Psoas muscle (tissue), 8 donors: ENCODE data around the gene MAGOHB. TPM values are rescaled to one million over a fixed set of nuclear protein-coding genes. Genes with fewer than 3 reads are reported as not detected.
"Not testable (repeated sequence)": the region's sequence is repeated elsewhere in the genome, so short reads cannot be mapped to it uniquely, and the experiment has no call there.

Experiments used
- ATAC-seq, 4 donors: fragments of 200-7000 bp; cut with Tn5 transposase; one replicate each; pipeline ENCODE4 v1.9.1; 2020; ENCODE audit warnings: moderate library complexity in 3 of 4, mild to moderate bottlenecking in 2 of 4
- DNase-seq, 2 donors: peaks; one replicate each; pipeline ENCODE4 v3.0.0-alpha.2; 2020
- H3K27ac ChIP-seq: fragments of 200-600 bp; one replicate; pipeline ENCODE4 v1.8.0; 2022
- H3K27me3 ChIP-seq, 3 donors: fragments of 200-600 bp in 1 of 3; one replicate each; pipeline versions ENCODE4 v1.6.1 to v1.8.0; 2013 to 2022; ENCODE audit warnings: low read length in 2 of 3, mild to moderate bottlenecking in 2 of 3, moderate library complexity in 1 of 3; ENCODE audit not compliant: insufficient read depth in 3 of 3
- H3K36me3 ChIP-seq, 2 donors: fragments of 200-600 bp in 1 of 2; one replicate each; pipeline versions ENCODE4 v1.6.1 to v1.8.0; 2013 to 2022; ENCODE audit warnings: low read depth in 1 of 2, mild to moderate bottlenecking in 1 of 2, moderate library complexity in 1 of 2; ENCODE audit not compliant: insufficient read depth in 1 of 2
- H3K4me1 ChIP-seq: fragments of 200-600 bp; one replicate; pipeline ENCODE4 v1.8.0; 2022
- H3K4me3 ChIP-seq: fragments of 200-600 bp; one replicate; pipeline ENCODE4 v1.8.0; 2022; ENCODE audit warnings: mild to moderate bottlenecking
- H3K9me3 ChIP-seq: fragments of 200-600 bp; one replicate; pipeline ENCODE4 v1.8.0; 2022
- CTCF ChIP-seq: fragments of 200-600 bp; IDR thresholded peaks from one replicate; pipeline ENCODE4 v1.8.0; 2022; ENCODE audit warnings: antibody characterized with exemption
- WGBS, 3 donors: extraction: QIAGEN DNeasy Blood & Tissue Kit; methylation state at CpG; one replicate each; pipeline versions ENCODE4 v1.1.6 to v1.1.7; 2013; 5-methylcytosine and 5-hydroxymethylcytosine counted together
- intact Hi-C, 2 donors: fragments of 100-400 bp; cut with DNase I; formaldehyde crosslinking; loops; one replicate each; pipeline versions ENCODE4 v1.11.0 to v1.14.2; 2022
- polyA plus RNA-seq, 3 donors: library from polyadenylated mRNA; stranded (reverse); fragments of 200-250 nt; gene quantifications; one replicate each; pipeline ENCODE4 v1.2.3, GENCODE V29; 2013
- total RNA-seq, 4 donors: library from RNA; stranded (reverse); fragmentation: NEBNext Ultra II Directional in 2 of 4; extraction: Animal tissue kit (Norgen Biotek cat#: 25700) in 2 of 4; gene quantifications; one replicate each; pipeline versions ENCODE4 v1.2.1 to v1.2.4, GENCODE V29; 2021 to 2023
- donor health status: healthy with polysubstance abuse.
- donor health status: DM: no; HTN: no; CAD: no; lungs with moderate emphysema.
- donor health status: Bipolar disorder and iron deficiency.
- donor health status: healthy.
- donor health status: DM: yes; HTN: yes; CAD: no.
- donor health status: DM: no; HTN: no; CAD: no.
- donor health status: DM: no; HTN: no; CAD: no.
- donor health status: DM: yes; HTN: yes; CAD: no.

MAGOHB gene
- total and polyA plus RNA-seq, 7 donors = 4.0 to 9.7 (median 7.2) TPM

- intact Hi-C loops = loop anchor here (2.0 to 5.0 kb wide), 2 partner anchors 139 to 140 kb away; no protein-coding TSS in a partner anchor
- no peak for TF ChIP-seq CTCF
Observed at GRCh38 chr12:10612110-10612509, 1.3 kb downstream of the MAGOHB start.

GRCh38 chr12:10611258-10611657 lies 2.2 kb downstream of the MAGOHB start:
- not testable (repeated sequence) for ATAC-seq, DNase-seq, H3K27me3 ChIP-seq, H3K9me3 ChIP-seq, H3K27ac ChIP-seq, H3K4me3 ChIP-seq, H3K4me1 ChIP-seq
- WGBS, 3 donors = 86 to 87% (median 86%) methylated on average over 4 of the region's 4 CpGs
- intact Hi-C loops = loop anchor here in 1 of 2 donors (5.0 kb wide), 1 partner anchor 141 kb away; no protein-coding TSS in a partner anchor
- H3K36me3 ChIP-seq = peaks cover 0 to 41% of the 10 kb centered on the region in 2 donors

More at GRCh38 chr12:10612110-10612509, 1.3 kb downstream of the MAGOHB start:
- no peaks in the 10 kb centered on the region for H3K9me3 ChIP-seq
- H3K27ac ChIP-seq = no peak overlapping the region
- peak overlapping the region; percentile 68 for H3K4me3 ChIP-seq
- peaks cover 0 to 32% of the 10 kb centered on the region in 2 donors for H3K36me3 ChIP-seq
- no peak for DNase-seq
- H3K4me1 ChIP-seq = peaks cover 6% of the 10 kb centered on the region
- WGBS, 3 donors = 62 to 77% (median 66%) methylated on average over 6 of the region's 6 CpGs
- no peaks in the 10 kb centered on the region for H3K27me3 ChIP-seq
- no peak for ATAC-seq

- no peak for ATAC-seq
- no peak overlapping the region for H3K4me3 ChIP-seq
- no peaks in the 10 kb centered on the region for H3K9me3 ChIP-seq
- H3K27me3 ChIP-seq = no peaks in the 10 kb centered on the region
- no peak overlapping the region for H3K27ac ChIP-seq
- 83 to 89% (median 88%) methylated on average over 3 of the region's 3 CpGs for WGBS, 3 donors
- peaks cover 0 to 52% of the 10 kb centered on the region in 2 donors for H3K36me3 ChIP-seq
- TF ChIP-seq CTCF = no peak
- no peak for DNase-seq
- intact Hi-C loops = loop anchor here in 1 of 2 donors (5.0 kb wide), 1 partner anchor 142 kb away; no protein-coding TSS in a partner anchor
- H3K4me1 ChIP-seq = peaks cover 6% of the 10 kb centered on the region
Observed at GRCh38 chr12:10610188-10610587, 3.2 kb downstream of the MAGOHB start.

GRCh38 chr12:10607885-10608458 lies 5.4 kb downstream of the MAGOHB start:
- ATAC-seq (no peak), DNase-seq (no peak)
- Histone ChIP-seq H3K9me3 (no peaks in the 10 kb centered on the region), H3K27me3 (no peaks in the 10 kb centered on the region), H3K4me3 (no peak overlapping the region), H3K4me1 (peaks cover 6% of the 10 kb centered on the region), H3K27ac (no peak overlapping the region), H3K36me3 (peaks cover 0 to 68% of the 10 kb centered on the region in 2 donors)
- TF ChIP-seq CTCF = peak; percentile 13
- intact Hi-C loops = no loop called here
- 90 to 92% (median 90%) methylated on average over 3 of the region's 3 CpGs for WGBS, 3 donors

- Histone ChIP-seq H3K4me1 (no peaks in the 10 kb centered on the region), H3K27me3 (no peaks in the 10 kb centered on the region), H3K9me3 (no peaks in the 10 kb centered on the region), H3K4me3 (no peak overlapping the region), H3K27ac (no peak overlapping the region), H3K36me3 (peaks cover 0 to 33% of the 10 kb centered on the region in 2 donors)
- ATAC-seq (no peak), DNase-seq (no peak)
- TF ChIP-seq CTCF = no peak
- 94 to 100% (median 96%) methylated on average over 2 of the region's 2 CpGs for WGBS, 3 donors
- intact Hi-C loops = no loop called here
Observed at GRCh38 chr12:10601860-10602259, 11.5 kb downstream of the MAGOHB start.
